Activated T-cell treated with anti-CD3 and anti-CD28 coated beads for 24 hours (primary cell): ENCODE data around the gene USP21.
A peak's percentile ranks its signal among the peaks of the same experiment; 100 is the strongest.

ENCODE experiments used
- DNase-seq: peaks from one replicate; pipeline ENCODE4 v3.0.0-alpha.2; 2020; ENCODE audit warnings: low read depth

The USP21 gene

GRCh38 chr1:161172349-161172748 lies 13.0 kb downstream of the USP21 start:
- no peak for DNase-seq

- DNase-seq, result no peak
These were observed 13.6 kb downstream of the USP21 start for GRCh38 chr1:161172776-161173376.

- DNase-seq, result no peak
These were observed 14.4 kb downstream of the USP21 start for GRCh38 chr1:161173711-161174110.

GRCh38 chr1:161174911-161175310 lies 15.6 kb downstream of the USP21 start:
- DNase-seq, result no peak

- no peak for DNase-seq
These were observed 16.6 kb downstream of the USP21 start for GRCh38 chr1:161175771-161176453.

- DNase-seq, result no peak
These were observed 17.3 kb downstream of the USP21 start for GRCh38 chr1:161176468-161177111.

- DNase-seq, result peak; percentile 94
These were observed 18.0 kb downstream of the USP21 start, which contains the start of gene B4GALT3 for GRCh38 chr1:161177112-161177935. B4GALT3 (minus strand) TSS chr1:161177507; CDS start chr1:161176060, 1,447 bp downstream.

- no peak for DNase-seq
These were observed 18.6 kb downstream of the USP21 start for GRCh38 chr1:161177936-161178244.

- DNase-seq, result no peak
These were observed 20.4 kb downstream of the USP21 start for GRCh38 chr1:161179698-161180097.

- no peak for DNase-seq
These were observed 21.3 kb downstream of the USP21 start for GRCh38 chr1:161180639-161181038.

GRCh38 chr1:161182214-161182613 lies 22.9 kb downstream of the USP21 start:
- DNase-seq, result peak; percentile 62

GRCh38 chr1:161185282-161185682 lies 26.0 kb downstream of the USP21 start:
- peak; percentile 61 for DNase-seq

- DNase-seq, result no peak
These were observed 26.5 kb downstream of the USP21 start for GRCh38 chr1:161185732-161186311.

GRCh38 chr1:161187311-161187710 lies 28.0 kb downstream of the USP21 start:
- DNase-seq, result no peak

- no peak for DNase-seq
These were observed 29.1 kb downstream of the USP21 start for GRCh38 chr1:161188381-161188780.

- DNase-seq, result no peak
These were observed 29.7 kb downstream of the USP21 start for GRCh38 chr1:161189036-161189435.

GRCh38 chr1:161190962-161191521 lies 31.7 kb downstream of the USP21 start:
- no peak for DNase-seq

- DNase-seq, result no peak
These were observed 32.7 kb downstream of the USP21 start for GRCh38 chr1:161191971-161192370.

GRCh38 chr1:161192476-161193465 lies 33.5 kb downstream of the USP21 start:
- peak; percentile 57 for DNase-seq

GRCh38 chr1:161193561-161194235 lies 34.4 kb downstream of the USP21 start:
- DNase-seq, result no peak
